ENCODE data around the gene GPR62. TPM values are rescaled to one million over a fixed set of nuclear protein-coding genes. Genes with fewer than 3 reads are reported as not detected.

The GPR62 gene
- total RNA-seq, 1 donor from 2014 or later, result not detected

DNA sequence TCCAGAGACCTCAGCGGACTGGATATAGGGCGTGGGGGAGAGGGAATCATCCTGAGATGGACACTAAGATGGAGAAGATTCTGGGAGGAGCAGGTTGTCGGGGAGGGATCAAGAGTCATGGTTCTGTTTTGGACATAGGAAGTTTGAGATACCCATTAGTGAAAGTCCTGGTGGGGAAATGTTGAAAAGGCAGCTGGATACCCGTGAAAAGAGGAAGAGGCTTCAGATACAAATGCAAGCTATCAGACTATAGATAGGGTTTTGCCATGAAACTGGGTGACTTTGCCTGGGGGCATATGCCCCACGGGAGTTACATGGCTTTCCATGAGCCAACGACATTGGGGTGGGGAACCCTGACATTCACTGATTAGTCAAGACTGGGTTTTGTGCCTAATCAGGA lies 1.1 kb upstream of the GPR62 start:
- Mint-ChIP-seq H3K27me3 (ENCODE audit: insufficient read depth) (peaks cover 38% of the 10 kb centered on the region), H3K4me1 (ENCODE audit: low read depth) (no peaks in the 10 kb centered on the region), H3K27ac (no peak overlapping the region), H3K9me3 (no peaks in the 10 kb centered on the region), H3K36me3 (ENCODE audit: low read depth) (peaks cover 4% of the 10 kb centered on the region), H3K4me3 (no peak overlapping the region)
- intact Hi-C loops (cut with micrococcal nuclease), result no loop called here
- no peak for DNase-seq (ENCODE audit: low spot score)

DNA sequence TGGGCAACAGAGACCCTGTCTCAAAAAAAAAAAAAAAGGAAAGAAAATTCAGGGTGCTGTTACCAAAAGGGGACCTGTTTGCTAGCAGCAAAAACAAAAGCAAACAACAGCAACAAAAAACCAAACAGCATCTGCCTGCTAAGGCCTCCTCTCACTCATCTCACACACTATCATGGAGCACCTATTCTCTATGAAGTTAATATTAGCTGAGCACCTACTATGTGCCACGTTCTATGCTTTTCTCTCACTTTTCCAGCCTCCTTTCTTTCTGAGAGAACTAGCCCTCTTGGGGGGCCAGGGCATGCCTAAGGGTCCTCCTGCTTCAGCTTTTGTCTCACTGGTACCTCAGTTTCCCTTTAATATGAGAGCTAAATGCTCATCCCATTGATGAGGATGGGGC lies 468 bp upstream of the GPR62 start:
- Mint-ChIP-seq H3K36me3 (ENCODE audit: low read depth) (peaks cover 4% of the 10 kb centered on the region), H3K9me3 (no peaks in the 10 kb centered on the region), H3K27me3 (ENCODE audit: insufficient read depth) (peaks cover 38% of the 10 kb centered on the region), H3K4me3 (no peak overlapping the region), H3K27ac (no peak overlapping the region), H3K4me1 (ENCODE audit: low read depth) (no peaks in the 10 kb centered on the region)
- no peak for DNase-seq (ENCODE audit: low spot score)
- intact Hi-C loops (cut with micrococcal nuclease), result no loop called here

DNA sequence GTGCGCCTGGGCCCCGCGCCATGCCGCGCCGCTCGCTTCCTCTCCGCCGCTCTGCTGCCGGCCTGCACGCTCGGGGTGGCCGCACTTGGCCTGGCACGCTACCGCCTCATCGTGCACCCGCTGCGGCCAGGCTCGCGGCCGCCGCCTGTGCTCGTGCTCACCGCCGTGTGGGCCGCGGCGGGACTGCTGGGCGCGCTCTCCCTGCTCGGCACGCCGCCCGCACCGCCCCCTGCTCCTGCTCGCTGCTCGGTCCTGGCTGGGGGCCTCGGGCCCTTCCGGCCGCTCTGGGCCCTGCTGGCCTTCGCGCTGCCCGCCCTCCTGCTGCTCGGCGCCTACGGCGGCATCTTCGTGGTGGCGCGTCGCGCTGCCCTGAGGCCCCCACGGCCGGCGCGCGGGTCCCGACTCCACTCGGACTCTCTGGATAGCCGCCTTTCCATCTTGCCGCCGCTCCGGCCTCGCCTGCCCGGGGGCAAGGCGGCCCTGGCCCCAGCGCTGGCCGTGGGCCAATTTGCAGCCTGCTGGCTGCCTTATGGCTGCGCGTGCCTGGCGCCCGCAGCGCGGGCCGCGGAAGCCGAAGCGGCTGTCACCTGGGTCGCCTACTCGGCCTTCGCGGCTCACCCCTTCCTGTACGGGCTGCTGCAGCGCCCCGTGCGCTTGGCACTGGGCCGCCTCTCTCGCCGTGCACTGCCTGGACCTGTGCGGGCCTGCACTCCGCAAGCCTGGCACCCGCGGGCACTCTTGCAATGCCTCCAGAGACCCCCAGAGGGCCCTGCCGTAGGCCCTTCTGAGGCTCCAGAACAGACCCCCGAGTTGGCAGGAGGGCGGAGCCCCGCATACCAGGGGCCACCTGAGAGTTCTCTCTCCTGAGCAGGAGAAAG lies 951 bp downstream of the GPR62 start:
- H3K27ac Mint-ChIP-seq, result no peak overlapping the region
- intact Hi-C loops (cut with micrococcal nuclease), result no loop called here

DNA sequence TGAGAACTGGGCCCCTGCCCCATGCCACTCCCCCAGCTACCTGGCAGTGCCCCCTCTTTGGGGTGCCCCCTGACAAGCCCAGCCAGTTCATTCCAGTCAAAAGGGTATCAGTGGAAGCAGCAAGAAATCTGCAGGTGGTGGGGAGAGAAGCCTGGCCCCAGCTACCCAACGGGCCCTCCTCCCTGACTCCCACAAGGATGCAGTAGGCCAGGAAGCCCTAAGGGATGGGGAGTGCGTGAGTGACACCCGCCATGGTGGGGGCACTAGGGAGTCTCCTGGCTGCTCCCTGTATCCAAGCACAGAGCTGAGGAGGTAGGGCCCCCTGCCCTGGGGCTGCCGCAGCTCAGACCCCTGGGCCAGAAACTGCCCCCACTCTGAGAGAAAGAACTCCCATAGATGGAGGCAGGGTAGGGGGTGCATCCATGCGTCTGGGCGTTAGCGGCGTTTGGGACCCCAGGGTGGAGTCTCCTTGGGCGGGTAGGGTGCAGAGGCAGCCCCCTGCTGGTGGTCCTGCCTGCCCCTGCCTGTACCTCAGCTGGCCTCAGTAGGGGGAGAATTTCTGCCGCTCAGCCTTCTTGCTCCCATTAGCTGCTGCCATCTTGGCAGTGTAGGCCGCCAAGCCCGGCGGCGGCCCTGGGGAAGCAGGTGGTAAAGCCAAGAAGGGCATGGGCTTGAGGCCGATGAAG lies 2.5 kb downstream of the GPR62 start:
- no peak for DNase-seq (ENCODE audit: low spot score)
- H3K9me3 Mint-ChIP-seq, result no peaks in the 10 kb centered on the region
- intact Hi-C loops (cut with micrococcal nuclease), result no loop called here

More for the DNA sequence above, 951 bp downstream of the GPR62 start:
- Mint-ChIP-seq H3K27me3 (ENCODE audit: insufficient read depth) (peaks cover 36% of the 10 kb centered on the region), H3K36me3 (ENCODE audit: low read depth) (peaks cover 4% of the 10 kb centered on the region), H3K4me1 (ENCODE audit: low read depth) (no peaks in the 10 kb centered on the region), H3K9me3 (no peaks in the 10 kb centered on the region), H3K4me3 (no peak overlapping the region)
- DNase-seq (ENCODE audit: low spot score), result no peak

DNA sequence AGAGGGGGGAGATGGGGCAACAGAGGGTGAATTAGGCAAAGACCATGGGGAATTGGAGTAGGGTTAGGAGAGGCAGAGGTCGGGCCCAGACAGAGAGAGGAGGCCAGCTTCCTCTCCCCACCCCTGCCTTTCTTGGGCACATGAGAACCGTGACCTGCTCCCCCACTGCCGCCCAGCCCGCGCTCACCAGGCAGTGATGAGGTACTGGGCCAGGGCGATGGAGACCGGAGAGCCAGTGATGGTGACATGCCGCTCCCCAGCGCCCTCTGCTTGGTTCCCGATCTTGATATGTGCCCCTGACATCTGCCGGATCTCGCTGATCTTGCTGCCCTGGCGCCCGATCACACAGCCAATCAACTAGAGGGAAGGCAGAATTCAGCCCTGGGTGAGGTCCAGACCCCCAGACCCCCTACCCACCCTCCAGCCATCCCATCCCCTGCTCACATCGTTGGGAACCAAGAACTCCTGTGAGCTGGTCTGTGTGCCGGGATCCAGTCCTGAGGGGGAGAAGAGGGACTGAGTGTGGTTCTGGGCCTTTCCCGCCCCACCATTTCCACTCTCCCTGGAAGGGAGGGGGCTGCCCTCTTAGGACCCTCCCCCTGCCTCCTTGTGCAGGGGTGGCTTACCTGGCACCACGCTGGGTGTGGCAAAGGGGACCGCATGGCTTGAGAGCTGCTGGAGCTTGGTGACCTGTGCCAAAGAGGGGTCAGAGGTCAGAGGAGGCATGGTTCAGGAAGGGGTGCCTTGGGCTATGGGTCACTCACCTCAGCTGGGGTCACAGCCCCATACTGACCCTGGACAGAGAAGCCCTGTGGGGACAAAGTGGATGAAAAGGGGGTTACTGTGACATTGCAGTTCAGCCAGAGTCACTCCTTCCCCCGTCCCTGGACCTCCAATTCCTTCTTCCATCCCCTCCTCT lies 3.7 kb downstream of the GPR62 start:
- no peak overlapping the region for H3K27ac Mint-ChIP-seq
- DNase-seq (ENCODE audit: low spot score), result no peak

More for the DNA sequence above, 2.5 kb downstream of the GPR62 start:
- H3K4me1 Mint-ChIP-seq (ENCODE audit: low read depth), result no peaks in the 10 kb centered on the region
- peaks cover 4% of the 10 kb centered on the region for H3K36me3 Mint-ChIP-seq (ENCODE audit: low read depth)
- H3K4me3 Mint-ChIP-seq, result no peak overlapping the region
- H3K27ac Mint-ChIP-seq, result no peak overlapping the region
- peaks cover 32% of the 10 kb centered on the region for H3K27me3 Mint-ChIP-seq (ENCODE audit: insufficient read depth)

DNA sequence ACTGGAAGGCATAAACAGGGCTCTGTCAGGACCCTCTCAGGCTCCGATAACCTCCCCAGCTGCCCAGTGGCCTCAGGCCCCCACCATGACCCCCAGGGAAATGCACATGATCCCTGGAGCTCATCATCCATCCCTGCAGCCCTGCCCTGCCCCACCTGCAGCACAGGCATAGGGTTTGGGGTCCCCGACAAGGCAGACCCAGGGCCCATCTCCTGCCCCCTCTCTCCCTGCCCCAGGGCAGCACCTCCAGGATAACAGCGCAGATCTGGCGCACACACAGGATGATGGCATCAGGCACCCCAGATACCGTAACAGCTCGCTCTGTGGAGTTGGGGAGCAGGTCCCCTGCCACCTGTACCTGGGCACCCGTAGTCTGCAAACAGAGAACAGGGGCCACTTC lies 4.5 kb downstream of the GPR62 start:
- intact Hi-C loops (cut with micrococcal nuclease), result no loop called here
- H3K36me3 Mint-ChIP-seq (ENCODE audit: low read depth), result peaks cover 4% of the 10 kb centered on the region

More for the DNA sequence above, 3.7 kb downstream of the GPR62 start:
- Mint-ChIP-seq H3K36me3 (ENCODE audit: low read depth) (peaks cover 4% of the 10 kb centered on the region), H3K4me1 (ENCODE audit: low read depth) (no peaks in the 10 kb centered on the region), H3K4me3 (no peak overlapping the region), H3K9me3 (no peaks in the 10 kb centered on the region), H3K27me3 (ENCODE audit: insufficient read depth) (peaks cover 27% of the 10 kb centered on the region)
- intact Hi-C loops (cut with micrococcal nuclease), result no loop called here

DNA sequence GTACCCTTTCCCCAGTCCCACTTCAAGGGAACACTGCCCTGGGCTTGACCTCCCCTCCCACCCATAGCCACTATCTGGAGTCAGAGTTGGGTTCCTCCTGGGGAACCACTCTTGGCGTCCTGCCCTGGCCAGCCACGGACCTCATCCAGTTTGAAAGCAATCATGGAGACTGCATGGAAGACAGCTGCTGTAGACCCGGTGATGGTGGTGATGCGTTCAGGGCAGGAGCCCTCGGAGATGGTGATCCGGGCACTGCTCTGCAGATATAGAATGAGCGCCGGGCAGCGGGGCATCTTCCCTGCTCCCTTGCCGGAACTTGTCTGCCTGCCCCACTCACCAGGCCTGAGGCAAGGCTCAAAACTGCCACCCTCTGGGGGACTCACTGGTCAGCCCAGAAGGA lies 5.2 kb downstream of the GPR62 start:
- no peaks in the 10 kb centered on the region for H3K9me3 Mint-ChIP-seq
- no peaks in the 10 kb centered on the region for H3K4me1 Mint-ChIP-seq (ENCODE audit: low read depth)
- H3K4me3 Mint-ChIP-seq, result no peak overlapping the region
- no peak for DNase-seq (ENCODE audit: low spot score)
- H3K36me3 Mint-ChIP-seq (ENCODE audit: low read depth), result peaks cover 4% of the 10 kb centered on the region
- H3K27ac Mint-ChIP-seq, result no peak overlapping the region
- H3K27me3 Mint-ChIP-seq (ENCODE audit: insufficient read depth), result peaks cover 12% of the 10 kb centered on the region
- intact Hi-C loops (cut with micrococcal nuclease), result no loop called here

More for the DNA sequence above, 4.5 kb downstream of the GPR62 start:
- no peak overlapping the region for H3K27ac Mint-ChIP-seq
- H3K27me3 Mint-ChIP-seq (ENCODE audit: insufficient read depth), result peaks cover 20% of the 10 kb centered on the region
- DNase-seq (ENCODE audit: low spot score), result no peak
- H3K9me3 Mint-ChIP-seq, result no peaks in the 10 kb centered on the region
- H3K4me1 Mint-ChIP-seq (ENCODE audit: low read depth), result no peaks in the 10 kb centered on the region
- no peak overlapping the region for H3K4me3 Mint-ChIP-seq

DNA sequence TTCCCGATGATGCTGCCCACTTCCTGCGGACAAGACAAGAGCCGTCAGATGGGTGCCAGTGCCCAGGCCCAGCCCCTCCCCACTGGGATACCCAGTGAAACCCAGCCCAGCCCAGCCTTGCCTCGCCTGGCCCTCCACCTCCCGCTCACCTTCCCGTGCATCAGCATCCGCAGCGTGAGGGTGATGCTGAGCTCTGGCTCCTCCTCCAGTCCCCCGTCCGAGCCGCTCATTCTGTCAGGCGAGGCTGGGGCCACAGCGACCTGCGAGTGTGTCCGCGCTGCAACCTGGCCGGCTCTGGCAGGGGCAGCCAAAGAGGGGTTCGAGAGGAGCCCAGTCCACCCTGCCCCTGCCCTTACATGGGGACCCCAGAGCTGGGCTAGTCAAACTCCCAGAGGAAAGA lies 5.8 kb downstream of the GPR62 start:
- H3K9me3 Mint-ChIP-seq, result no peaks in the 10 kb centered on the region
- intact Hi-C loops (cut with micrococcal nuclease), result no loop called here
- no peaks in the 10 kb centered on the region for H3K4me1 Mint-ChIP-seq (ENCODE audit: low read depth)
- DNase-seq (ENCODE audit: low spot score), result no peak
- H3K36me3 Mint-ChIP-seq (ENCODE audit: low read depth), result peaks cover 4% of the 10 kb centered on the region
- peaks cover 12% of the 10 kb centered on the region for H3K27me3 Mint-ChIP-seq (ENCODE audit: insufficient read depth)
- no peak overlapping the region for H3K27ac Mint-ChIP-seq
- no peak overlapping the region for H3K4me3 Mint-ChIP-seq

DNA sequence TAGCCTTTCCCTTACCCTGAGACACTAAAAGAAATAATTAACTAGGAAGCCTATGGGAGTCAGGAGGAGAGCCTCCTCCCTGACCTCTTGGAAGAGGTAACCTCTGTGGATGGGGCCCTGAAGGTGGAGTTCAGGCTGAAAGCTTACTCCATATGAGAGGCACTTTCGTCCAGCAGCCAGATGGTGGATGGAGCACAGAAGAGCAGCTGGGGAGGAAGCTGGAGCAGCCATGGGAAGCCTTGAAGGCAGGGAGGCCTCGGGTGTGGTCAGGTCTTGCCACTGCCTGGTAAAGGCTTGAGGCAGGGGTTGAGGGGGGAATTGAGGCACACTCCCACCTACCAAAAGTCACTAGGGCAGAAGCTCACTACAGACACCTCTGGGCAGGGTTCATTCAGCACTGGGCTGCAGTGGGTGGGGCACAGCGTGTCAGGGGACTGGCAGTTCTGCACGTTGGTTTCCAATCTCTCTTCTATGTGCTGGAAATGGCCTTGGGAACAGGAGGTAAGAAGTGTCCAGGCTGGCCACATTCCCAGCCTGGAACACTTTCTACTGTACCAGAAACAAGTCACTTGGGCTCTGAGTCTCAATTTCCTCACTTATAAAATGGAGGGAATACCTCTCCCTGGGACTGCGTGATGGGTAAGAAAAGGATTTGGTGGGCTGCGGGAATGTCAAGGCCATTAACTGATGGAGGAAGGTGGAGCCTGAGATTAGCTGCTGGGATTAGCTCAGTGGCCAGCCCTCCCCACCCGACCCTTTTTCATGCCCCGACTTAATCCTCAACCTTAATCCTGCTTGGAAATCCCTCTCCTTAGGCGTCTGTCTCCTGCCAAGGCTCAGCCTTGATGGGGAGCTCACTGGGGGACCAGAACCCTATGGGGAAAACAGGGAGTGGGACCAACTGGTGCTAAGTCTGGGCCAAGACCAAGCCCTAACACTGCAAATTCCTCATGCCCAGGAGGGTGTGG lies 6.7 kb downstream of the GPR62 start:
- peaks cover 4% of the 10 kb centered on the region for H3K36me3 Mint-ChIP-seq (ENCODE audit: low read depth)
- DNase-seq (ENCODE audit: low spot score), result no peak
- H3K9me3 Mint-ChIP-seq, result no peaks in the 10 kb centered on the region
- H3K27me3 Mint-ChIP-seq (ENCODE audit: insufficient read depth), result peaks cover 8% of the 10 kb centered on the region
- H3K4me3 Mint-ChIP-seq, result no peak overlapping the region
- H3K27ac Mint-ChIP-seq, result no peak overlapping the region
- no peaks in the 10 kb centered on the region for H3K4me1 Mint-ChIP-seq (ENCODE audit: low read depth)
- intact Hi-C loops (cut with micrococcal nuclease), result no loop called here

DNA sequence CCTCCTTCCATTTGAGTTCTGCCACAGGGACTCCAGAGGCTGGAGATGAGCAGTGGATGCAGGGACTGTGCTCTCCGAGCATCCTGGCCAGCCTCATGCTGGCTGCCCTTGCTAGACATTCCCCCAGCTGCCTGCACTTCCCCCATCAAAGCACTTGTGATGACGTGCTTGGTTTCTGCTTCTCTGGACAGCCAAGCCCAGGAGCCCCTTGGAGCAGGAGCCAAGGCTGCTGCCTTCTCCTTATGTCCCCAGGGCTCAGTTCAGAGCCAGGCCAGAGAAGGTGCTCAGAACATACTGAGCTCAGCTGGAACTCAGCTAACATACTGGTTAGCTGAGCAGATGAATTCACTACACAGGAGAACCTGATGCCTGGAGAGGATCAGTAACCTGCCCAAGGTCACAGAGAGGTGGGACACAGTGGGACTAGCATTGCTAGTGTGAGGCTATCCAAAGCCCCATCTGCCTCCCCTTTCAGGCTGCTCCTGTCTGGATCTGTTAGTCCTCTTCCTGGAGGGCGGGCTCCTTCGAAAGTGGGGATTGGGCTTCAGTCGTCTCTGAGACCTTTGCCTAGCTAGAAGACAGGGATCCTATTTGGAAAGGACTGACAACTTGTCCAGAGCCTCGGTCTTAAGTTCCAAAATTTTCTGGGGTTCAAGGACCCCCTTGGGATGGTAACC lies 7.8 kb downstream of the GPR62 start:
- Mint-ChIP-seq H3K36me3 (ENCODE audit: low read depth) (peaks cover 4% of the 10 kb centered on the region), H3K4me1 (ENCODE audit: low read depth) (no peaks in the 10 kb centered on the region), H3K4me3 (no peak overlapping the region), H3K9me3 (no peaks in the 10 kb centered on the region), H3K27me3 (ENCODE audit: insufficient read depth) (peaks cover 7% of the 10 kb centered on the region), H3K27ac (no peak overlapping the region)
- DNase-seq (ENCODE audit: low spot score), result no peak
- intact Hi-C loops (cut with micrococcal nuclease), result no loop called here

DNA sequence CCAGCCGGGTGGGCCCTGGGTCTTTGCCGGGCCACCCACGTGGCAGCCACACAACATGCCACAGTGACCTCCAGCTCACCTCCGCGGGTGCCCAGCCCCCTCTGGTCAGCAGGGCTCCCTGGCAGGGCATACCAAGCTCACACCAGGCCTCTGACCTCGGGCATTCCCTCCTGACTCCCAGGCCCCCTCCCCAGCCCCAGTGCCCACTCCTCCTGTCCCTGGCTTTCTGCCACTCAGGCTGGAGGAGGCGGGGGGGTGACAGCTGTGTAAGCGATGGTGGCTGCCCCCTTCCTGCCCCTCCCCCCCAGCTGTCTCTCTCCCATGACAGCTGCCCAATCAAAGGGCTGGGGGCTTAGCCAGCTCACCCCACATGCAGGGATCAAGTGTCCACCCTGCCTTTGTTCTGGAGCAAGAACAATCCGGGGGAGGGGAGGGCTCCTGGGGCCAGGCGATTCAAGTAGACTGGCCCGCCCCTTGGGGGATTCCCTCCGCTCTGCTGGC lies 8.8 kb downstream of the GPR62 start:
- no peak for DNase-seq (ENCODE audit: low spot score)
- peaks cover 3% of the 10 kb centered on the region for H3K4me1 Mint-ChIP-seq (ENCODE audit: low read depth)
- intact Hi-C loops (cut with micrococcal nuclease), result no loop called here
- peaks cover 7% of the 10 kb centered on the region for H3K27me3 Mint-ChIP-seq (ENCODE audit: insufficient read depth)
- H3K27ac Mint-ChIP-seq, result no peak overlapping the region
- H3K4me3 Mint-ChIP-seq, result no peak overlapping the region
- H3K9me3 Mint-ChIP-seq, result no peaks in the 10 kb centered on the region
- peaks cover 4% of the 10 kb centered on the region for H3K36me3 Mint-ChIP-seq (ENCODE audit: low read depth)

Measured in activated T-helper 1 cell treated with anti-CD3 and anti-CD28 coated beads, Interleukin-12 subunit alpha, Interleukin-12 subunit beta, Interleukin-2, Interleukin-4 antibody, amounts not matched to agents 30 ng/mL and 10 ng/mL and 1 ng/mL, durations not matched to agents 14 hours and 24 hours and 36 hours (primary cell).